Astrocyte (in vitro differentiated cells and primary cell): ENCODE results near the gene CDC14B. TPM values are rescaled to one million over a fixed set of nuclear protein-coding genes. Genes with fewer than 3 reads are reported as not detected.
A peak's percentile ranks its signal among the peaks of the same experiment; 100 is the strongest.

Experiments used
- DNase-seq: peaks from one replicate; pipeline ENCODE4 v3.0.0-alpha.2; 2010; ENCODE audit warnings: low read depth
- FAIRE-seq: peaks from 2 replicates; lab custom pipeline; 2011; peaks lifted over from hg19 to GRCh38; lab: Jason Lieb, UNC
- H2AFZ ChIP-seq: 2 replicates; pipeline ENCODE4 v1.6.0; 2012; ENCODE audit warnings: low read depth, low read length, inconsistent platforms
- H3K27ac ChIP-seq: 2 replicates; pipeline ENCODE4 v1.5.1; 2011; ENCODE audit warnings: low read depth, low read length, inconsistent platforms
- H3K27me3 ChIP-seq: 2 replicates; pipeline ENCODE4 v1.6.0; 2011; ENCODE audit warnings: low read length, inconsistent platforms; ENCODE audit not compliant: insufficient read depth
- H3K36me3 ChIP-seq: 2 replicates; pipeline ENCODE4 v1.5.1; 2011; ENCODE audit warnings: low read length, inconsistent platforms; ENCODE audit not compliant: insufficient read depth
- H3K4me1 ChIP-seq: 2 replicates; pipeline ENCODE4 v1.5.1; 2011; ENCODE audit warnings: low read length, inconsistent platforms; ENCODE audit not compliant: insufficient read depth
- H3K4me2 ChIP-seq: 2 replicates; pipeline ENCODE4 v1.6.0; 2012; ENCODE audit warnings: low read length, inconsistent platforms
- H3K4me3 ChIP-seq: 2 replicates; pipeline ENCODE4 v1.5.1; 2011; ENCODE audit warnings: low read depth, mild to moderate bottlenecking, low read length, inconsistent platforms; ENCODE audit not compliant: insufficient read depth
- H3K79me2 ChIP-seq: 2 replicates; pipeline ENCODE4 v1.6.0; 2012; ENCODE audit warnings: mild to moderate bottlenecking, low read length, inconsistent platforms; ENCODE audit not compliant: insufficient read depth
- H3K9ac ChIP-seq: 2 replicates; pipeline ENCODE4 v1.6.0; 2012; ENCODE audit warnings: mild to moderate bottlenecking, low read length, inconsistent platforms
- H3K9me3 ChIP-seq: 2 replicates; pipeline ENCODE4 v1.5.1; 2012; ENCODE audit warnings: low read depth, mild to moderate bottlenecking, low read length, inconsistent platforms; ENCODE audit not compliant: insufficient read depth
- H4K20me1 ChIP-seq: 2 replicates; pipeline ENCODE4 v1.6.0; 2012; ENCODE audit warnings: low read length, inconsistent platforms; ENCODE audit not compliant: insufficient read depth
- H3K27ac Mint-ChIP-seq: one replicate; pipeline ENCODE4 v1.8.0; 2021; ENCODE audit warnings: mild to moderate bottlenecking, mixed read lengths; ENCODE audit not compliant: unreplicated experiment
- H3K27me3 Mint-ChIP-seq: one replicate; pipeline ENCODE4 v1.8.0; 2021; ENCODE audit warnings: low read depth, mixed read lengths; ENCODE audit not compliant: unreplicated experiment
- H3K36me3 Mint-ChIP-seq: one replicate; pipeline ENCODE4 v1.8.0; 2021; ENCODE audit warnings: low read depth, mixed read lengths; ENCODE audit not compliant: unreplicated experiment
- H3K4me1 Mint-ChIP-seq: one replicate; pipeline ENCODE4 v1.8.0; 2021; ENCODE audit warnings: low read depth, mixed read lengths; ENCODE audit not compliant: unreplicated experiment
- H3K4me3 Mint-ChIP-seq: one replicate; pipeline ENCODE4 v1.8.0; 2021; ENCODE audit warnings: mild to moderate bottlenecking, moderate library complexity, mixed read lengths; ENCODE audit not compliant: unreplicated experiment
- H3K9me3 Mint-ChIP-seq: one replicate; pipeline ENCODE4 v1.8.0; 2021; ENCODE audit warnings: mild to moderate bottlenecking, mixed read lengths; ENCODE audit not compliant: unreplicated experiment
- EZH2 ChIP-seq: IDR thresholded peaks from 2 replicates; pipeline ENCODE4 v1.6.1; 2012; ENCODE audit warnings: mild to moderate bottlenecking, low read length, inconsistent platforms; ENCODE audit not compliant: insufficient read depth
- total RNA-seq: library from RNA; stranded (reverse); gene quantifications from 2 replicates; pipeline ENCODE4 v1.2.1, GENCODE V29; 2021
- TF ChIP-seq, protein P1 (sequence below): IDR thresholded peaks from 2 replicates; pipeline ENCODE4 v1.5.1; 2011; ENCODE audit warnings: low read depth, mild to moderate bottlenecking, inconsistent platforms, low read length, moderate library complexity; ENCODE audit not compliant: insufficient read depth

Gene CDC14B
- total RNA-seq, 1 donor from 2014 or later: 22.5 TPM

DNA sequence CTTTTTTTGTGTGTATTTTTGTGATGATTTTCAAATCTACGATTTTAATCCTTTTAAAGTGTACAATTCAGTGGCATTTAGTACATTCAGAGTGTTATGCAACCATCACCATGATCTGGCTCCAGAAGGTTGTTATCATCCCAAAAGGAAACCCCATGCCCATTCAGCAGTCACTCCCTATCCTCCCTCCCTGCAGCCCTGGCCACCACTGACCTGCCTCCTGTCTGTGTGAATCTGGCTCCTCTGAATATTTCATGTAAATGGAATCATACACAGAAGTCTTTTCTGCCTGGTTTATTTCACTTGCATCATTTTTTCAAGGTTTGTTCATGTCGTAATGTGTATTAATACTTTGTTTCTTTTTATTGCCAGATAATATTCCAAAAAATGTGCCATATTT is 137.2 kb downstream of the CDC14B start:
- Histone ChIP-seq H3K9ac (no peak overlapping the region), H3K79me2 (no peaks in the 10 kb centered on the region), H4K20me1 (no peaks in the 10 kb centered on the region), H3K4me1 (peaks cover 6% of the 10 kb centered on the region), H3K9me3 (no peaks in the 10 kb centered on the region), H3K27ac (no peak overlapping the region), H3K36me3 (no peaks in the 10 kb centered on the region), H2AFZ (no peak overlapping the region), H3K4me3 (no peak overlapping the region), H3K4me2 (no peak overlapping the region), H3K27me3 (no peaks in the 10 kb centered on the region)
- Mint-ChIP-seq H3K4me1 (peaks cover 28% of the 10 kb centered on the region), H3K27ac (peak overlapping the region; percentile 38), H3K36me3 (peaks cover 8% of the 10 kb centered on the region), H3K27me3 (no peaks in the 10 kb centered on the region), H3K4me3 (no peak overlapping the region), H3K9me3 (no peaks in the 10 kb centered on the region)
- DNase-seq: no peak
- TF ChIP-seq, protein P1, sequence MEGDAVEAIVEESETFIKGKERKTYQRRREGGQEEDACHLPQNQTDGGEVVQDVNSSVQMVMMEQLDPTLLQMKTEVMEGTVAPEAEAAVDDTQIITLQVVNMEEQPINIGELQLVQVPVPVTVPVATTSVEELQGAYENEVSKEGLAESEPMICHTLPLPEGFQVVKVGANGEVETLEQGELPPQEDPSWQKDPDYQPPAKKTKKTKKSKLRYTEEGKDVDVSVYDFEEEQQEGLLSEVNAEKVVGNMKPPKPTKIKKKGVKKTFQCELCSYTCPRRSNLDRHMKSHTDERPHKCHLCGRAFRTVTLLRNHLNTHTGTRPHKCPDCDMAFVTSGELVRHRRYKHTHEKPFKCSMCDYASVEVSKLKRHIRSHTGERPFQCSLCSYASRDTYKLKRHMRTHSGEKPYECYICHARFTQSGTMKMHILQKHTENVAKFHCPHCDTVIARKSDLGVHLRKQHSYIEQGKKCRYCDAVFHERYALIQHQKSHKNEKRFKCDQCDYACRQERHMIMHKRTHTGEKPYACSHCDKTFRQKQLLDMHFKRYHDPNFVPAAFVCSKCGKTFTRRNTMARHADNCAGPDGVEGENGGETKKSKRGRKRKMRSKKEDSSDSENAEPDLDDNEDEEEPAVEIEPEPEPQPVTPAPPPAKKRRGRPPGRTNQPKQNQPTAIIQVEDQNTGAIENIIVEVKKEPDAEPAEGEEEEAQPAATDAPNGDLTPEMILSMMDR: no peak
- no peak for TF ChIP-seq EZH2
- no peak for FAIRE-seq

DNA sequence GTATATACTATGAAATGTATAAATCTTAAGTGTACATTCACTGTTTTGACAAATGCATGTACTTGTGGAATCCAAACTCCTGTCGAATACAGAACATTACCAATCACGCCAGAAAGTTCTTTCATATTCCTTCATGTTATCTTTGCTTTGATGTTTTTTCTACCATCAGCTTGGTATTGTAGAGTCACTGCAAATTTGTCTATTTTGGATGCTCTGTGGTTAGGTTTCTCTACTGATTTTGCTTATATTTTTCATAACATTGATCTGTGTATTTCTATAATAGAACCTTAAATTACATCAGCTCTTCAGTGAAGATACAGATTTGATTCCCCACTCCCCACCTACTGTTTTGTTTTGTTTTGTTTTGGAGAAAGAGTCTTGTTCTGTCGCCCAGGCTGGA is 138.9 kb downstream of the CDC14B start:
- H3K9ac ChIP-seq: no peak overlapping the region
- no peak overlapping the region for H2AFZ ChIP-seq
- Mint-ChIP-seq H3K27me3 (no peaks in the 10 kb centered on the region), H3K4me1 (peaks cover 18% of the 10 kb centered on the region), H3K4me3 (no peak overlapping the region), H3K27ac (no peak overlapping the region), H3K36me3 (peaks cover 7% of the 10 kb centered on the region), H3K9me3 (no peaks in the 10 kb centered on the region)
- DNase-seq (no peak), FAIRE-seq (no peak)
- no peak overlapping the region for H3K4me3 ChIP-seq
- H3K4me2 ChIP-seq: no peak overlapping the region
- TF ChIP-seq EZH2: no peak
- TF ChIP-seq, protein P1: no peak
- H3K27ac ChIP-seq: no peak overlapping the region
- no peaks in the 10 kb centered on the region for H3K9me3 ChIP-seq
- H3K36me3 ChIP-seq: no peaks in the 10 kb centered on the region
- H3K79me2 ChIP-seq: no peaks in the 10 kb centered on the region
- H3K27me3 ChIP-seq: no peaks in the 10 kb centered on the region
- no peaks in the 10 kb centered on the region for H3K4me1 ChIP-seq
- no peaks in the 10 kb centered on the region for H4K20me1 ChIP-seq

DNA sequence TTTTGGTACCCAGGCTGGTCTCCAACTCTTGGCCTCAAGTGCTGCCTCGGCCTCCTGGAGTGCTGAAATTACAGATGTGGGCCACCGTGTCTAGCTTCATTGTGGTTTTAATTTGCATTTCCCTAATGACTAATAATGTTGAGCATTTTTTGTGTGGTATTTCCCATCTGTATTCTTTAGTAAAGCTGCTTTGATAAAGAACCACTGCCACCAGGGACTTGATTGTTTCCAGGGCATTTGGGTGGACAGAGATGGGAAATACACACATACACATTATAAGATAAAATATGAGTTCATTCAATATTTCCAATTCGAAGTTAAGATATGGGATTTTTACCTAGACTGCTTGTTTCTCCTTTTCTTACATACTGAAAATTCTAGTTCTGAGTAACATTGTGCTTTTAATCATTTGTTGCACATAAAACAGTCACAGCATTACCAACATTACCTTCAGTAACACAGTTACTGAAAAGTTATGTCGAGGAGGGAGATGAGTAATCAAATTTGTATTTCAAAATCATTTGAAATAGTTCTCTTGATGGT is 140.7 kb downstream of the CDC14B start:
- no peaks in the 10 kb centered on the region for H3K9me3 ChIP-seq
- Mint-ChIP-seq H3K27ac (no peak overlapping the region), H3K4me3 (no peak overlapping the region), H3K27me3 (no peaks in the 10 kb centered on the region), H3K9me3 (no peaks in the 10 kb centered on the region), H3K4me1 (peaks cover 8% of the 10 kb centered on the region), H3K36me3 (peaks cover 7% of the 10 kb centered on the region)
- H3K27me3 ChIP-seq: no peaks in the 10 kb centered on the region
- no peak overlapping the region for H3K9ac ChIP-seq
- H3K79me2 ChIP-seq: no peaks in the 10 kb centered on the region
- no peak overlapping the region for H3K4me3 ChIP-seq
- no peaks in the 10 kb centered on the region for H3K4me1 ChIP-seq
- no peaks in the 10 kb centered on the region for H4K20me1 ChIP-seq
- FAIRE-seq: no peak
- no peak for TF ChIP-seq EZH2
- no peak overlapping the region for H2AFZ ChIP-seq
- DNase-seq: peak; percentile 64
- H3K27ac ChIP-seq: peak overlapping the region; percentile 14
- peaks cover 2% of the 10 kb centered on the region for H3K36me3 ChIP-seq
- peak overlapping the region; percentile 1 for H3K4me2 ChIP-seq
